HuH-7.5 (cell line): ENCODE measurements around the gene CD300LF.
A peak's percentile ranks its signal among the peaks of the same experiment; 100 is the strongest.

Source experiments
- DNase-seq: peaks from one replicate; pipeline ENCODE4 v3.0.0; 2011; ENCODE audit warnings: low spot score

The CD300LF gene

DNA sequence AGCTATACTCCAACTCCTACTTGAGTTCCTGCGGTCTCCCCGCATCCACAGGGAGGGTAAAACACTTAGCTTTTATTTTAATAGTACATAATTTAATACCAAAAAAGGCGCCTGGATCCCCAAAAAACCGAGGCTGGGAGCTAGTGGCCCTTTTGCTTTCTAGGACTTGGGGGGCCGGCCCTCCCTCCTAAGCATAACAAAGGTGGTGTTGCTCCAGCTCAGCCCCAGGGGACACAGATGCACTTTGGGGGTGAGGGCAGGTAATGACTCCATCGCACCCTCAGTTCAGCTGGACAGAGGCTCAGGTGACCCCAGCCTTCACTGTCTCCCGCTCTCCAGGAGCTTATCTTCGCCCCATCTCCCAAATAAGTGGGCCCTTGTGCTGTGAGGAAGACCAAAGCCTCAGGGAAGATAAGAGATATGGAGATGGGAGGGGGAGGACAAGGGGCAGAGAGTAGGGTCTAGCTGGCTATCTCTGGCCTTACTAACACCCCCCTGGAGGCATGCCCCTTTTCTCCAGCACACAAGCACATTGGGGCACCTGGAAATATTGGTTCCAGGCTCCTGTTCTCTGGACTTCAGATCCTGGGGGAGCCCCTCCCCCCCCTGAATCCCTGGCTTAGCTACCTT is 32.9 kb upstream of the CD300LF start:
- no peak for DNase-seq

DNA sequence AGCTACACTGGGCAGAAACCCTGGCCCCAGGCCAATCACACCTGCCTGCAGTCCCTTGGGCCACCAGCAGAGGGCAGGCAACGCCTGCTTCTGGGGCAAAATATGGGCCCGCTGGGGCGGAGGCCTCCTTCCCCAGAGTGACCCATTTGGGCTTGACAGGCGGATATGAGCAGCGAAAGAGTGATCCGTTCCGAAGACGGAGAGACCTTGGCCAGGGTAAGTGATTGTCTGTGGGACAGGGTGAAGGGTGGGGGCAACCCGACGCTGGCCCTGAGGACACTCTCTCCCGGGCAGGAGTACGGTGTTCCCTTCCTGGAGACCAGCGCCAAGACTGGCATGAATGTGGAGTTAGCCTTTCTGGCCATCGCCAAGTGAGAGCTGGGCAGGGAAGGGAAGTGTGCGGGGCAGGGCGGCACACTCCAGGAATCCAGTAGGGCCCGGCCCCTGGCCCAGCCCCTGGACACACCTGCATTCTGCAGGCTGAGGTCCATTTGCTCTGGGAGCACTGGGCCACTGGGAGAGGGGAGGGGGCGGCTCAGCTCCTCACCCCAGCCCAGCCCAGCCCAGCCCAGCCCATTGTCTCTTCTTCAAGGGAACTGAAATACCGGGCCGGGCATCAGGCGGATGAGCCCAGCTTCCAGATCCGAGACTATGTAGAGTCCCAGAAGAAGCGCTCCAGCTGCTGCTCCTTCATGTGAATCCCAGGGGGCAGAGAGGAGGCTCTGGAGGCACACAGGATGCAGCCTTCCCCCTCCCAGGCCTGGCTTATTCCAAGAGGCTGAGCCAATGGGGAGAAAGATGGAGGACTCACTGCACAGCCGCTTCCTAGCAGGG is 32.2 kb upstream of the CD300LF start:
- peak; percentile 81 for DNase-seq

DNA sequence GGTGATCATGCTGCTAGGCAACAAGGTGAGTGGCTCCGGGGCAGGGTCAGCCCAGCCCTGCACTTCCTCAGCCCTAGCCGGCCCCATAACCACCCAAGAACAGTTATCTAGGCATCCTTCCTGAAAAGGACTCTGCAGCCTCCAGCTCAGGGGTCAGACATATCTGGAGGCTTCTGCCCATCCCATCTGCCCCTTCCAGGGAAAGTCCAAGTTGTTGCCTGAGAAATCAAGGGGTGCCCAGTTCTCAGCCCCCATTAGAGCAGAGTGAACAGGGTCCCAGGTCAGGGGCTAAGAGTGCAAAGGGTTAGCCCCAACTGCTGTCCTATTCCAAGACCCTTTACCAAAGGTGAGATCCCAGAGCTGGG is 31.6 kb upstream of the CD300LF start:
- DNase-seq: no peak

DNA sequence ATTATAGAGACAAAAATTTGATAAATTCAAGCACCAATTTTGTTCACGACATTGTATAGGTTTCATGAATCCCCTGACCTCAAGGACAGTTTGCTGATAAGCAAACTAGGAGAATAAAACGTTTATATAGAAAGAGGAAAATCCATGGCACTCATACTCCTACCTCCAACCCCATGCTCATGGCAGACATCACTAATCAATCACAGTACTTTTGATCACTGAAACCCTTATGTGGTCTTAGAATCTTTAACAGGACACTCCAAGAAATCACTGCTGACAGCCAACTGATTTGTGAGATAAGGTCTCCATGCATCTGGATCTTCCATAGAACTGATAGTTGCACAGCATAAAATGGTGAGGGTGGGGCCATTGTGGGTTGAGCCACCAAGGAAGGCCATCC is 31.0 kb upstream of the CD300LF start:
- DNase-seq: no peak

DNA sequence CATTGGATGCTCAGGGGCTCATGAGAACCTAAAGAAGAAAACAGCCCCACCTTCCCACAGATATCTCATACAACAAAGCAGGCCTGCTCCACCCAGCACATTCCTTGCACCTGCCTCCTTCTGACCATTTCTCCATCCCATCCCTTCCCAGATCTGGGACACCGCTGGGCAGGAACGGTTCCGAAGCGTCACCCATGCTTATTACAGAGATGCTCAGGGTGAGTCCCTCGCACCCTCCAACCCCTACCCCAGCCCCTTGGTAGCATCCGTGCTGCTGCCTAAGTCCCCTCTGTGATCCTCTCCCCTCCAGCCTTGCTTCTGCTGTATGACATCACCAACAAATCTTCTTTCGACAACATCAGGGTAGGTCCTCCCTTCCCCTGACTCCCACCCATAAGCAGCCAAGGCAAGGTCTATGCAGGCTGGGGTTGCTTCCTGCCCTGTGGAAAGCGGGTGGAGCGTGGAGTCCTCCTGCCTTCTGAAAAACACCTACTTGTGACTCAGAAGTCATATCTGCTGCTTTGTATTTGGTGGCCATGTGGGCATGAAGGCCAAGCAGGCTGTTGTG is 30.3 kb upstream of the CD300LF start:
- no peak for DNase-seq

DNA sequence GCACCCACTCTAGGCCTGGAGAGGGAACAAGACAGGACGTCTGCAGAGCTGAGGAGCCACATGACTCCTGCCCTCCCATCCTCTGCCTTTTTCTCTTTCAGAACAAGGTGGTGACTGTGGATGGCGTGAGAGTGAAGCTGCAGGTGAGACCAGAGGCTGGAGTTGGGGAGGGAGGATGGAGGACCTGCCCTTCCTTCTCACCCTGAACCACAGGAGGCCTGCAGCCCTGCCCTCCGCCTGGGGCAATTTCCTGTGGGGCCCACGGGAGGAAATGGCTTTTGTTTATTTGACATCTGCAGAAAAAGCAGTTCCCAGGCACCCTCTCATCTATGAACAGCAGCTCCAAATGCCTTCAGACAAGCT is 29.4 kb upstream of the CD300LF start:
- no peak for DNase-seq

DNA sequence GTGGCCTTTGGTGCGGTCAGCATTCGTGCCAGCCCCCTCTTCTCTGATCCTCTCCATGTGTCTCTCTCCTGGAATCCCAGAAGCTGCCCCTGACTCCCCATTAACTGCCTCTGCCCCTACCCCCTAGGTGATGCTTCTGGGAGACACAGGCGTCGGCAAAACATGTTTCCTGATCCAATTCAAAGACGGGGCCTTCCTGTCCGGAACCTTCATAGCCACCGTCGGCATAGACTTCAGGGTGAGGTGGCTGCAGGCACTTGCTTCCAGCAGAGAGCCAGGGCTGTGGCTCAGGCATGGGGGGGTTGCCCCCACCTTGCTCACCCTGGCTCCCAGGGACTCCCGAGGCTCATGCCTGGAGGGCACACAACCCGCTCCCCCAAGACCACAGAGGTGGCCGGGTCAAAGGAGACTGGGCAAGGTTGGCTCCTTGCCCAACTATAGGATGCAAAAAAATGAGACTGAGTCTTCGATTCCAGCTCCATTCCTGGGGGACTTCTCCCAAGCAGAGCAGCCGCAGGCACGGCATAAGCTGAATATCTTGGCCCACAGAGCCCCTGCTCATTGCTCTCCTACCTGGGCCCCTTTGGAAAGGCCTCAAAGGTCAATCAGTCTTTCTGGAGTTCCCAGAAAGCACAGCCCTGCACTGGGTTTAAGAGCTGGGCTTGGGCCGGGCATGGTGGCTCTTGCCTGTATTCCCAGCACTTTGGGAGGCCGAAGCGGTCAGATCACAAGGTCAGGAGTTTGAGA is 28.1 kb upstream of the CD300LF start:
- no peak for DNase-seq

DNA sequence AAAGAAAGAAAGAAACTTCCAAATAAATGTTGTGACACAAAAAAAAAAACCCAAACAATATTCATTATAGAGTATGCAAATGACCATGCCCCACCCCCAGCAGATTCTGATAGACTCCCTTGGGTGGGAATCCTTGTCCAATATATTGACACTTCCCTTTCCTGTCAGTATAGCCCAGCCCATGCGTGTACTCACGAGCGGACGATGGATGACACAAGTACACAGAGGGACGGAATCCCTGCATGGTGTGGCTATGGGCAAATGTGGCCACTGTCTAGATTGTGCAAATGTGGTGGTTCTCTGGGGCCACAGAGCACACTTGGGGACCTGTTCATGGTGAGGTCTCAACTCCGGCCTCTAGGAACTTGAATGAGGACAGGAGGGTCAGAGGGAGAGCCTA is 27.4 kb upstream of the CD300LF start:
- DNase-seq: no peak

DNA sequence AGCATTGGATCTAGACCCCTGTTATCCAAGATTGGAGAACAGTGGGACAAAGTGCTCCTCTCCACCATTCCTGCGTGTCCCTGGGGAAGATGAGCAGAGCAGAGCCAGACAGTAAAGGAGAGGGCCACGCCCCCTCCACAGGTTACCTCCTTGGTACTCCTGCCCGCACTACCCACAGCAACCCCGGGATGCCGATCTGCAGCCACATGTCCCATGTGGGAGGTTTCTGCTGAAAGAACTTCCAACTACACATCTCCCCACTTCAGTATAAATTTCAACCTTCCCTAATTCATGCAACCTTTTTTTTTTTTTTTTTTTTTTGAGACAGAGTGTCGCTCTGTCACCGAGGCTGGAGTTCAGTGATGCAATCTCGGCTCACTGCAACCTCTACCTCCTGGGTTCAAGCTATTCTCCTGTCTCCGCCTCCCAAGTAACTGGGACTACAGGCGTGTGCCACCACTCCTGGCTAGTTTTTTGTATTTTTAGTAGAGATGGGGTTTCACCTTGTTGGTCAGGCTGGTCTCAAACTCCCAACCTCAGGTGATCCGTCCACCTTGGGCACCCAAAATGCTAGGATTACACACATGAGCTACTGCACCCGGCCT is 26.6 kb upstream of the CD300LF start:
- no peak for DNase-seq

DNA sequence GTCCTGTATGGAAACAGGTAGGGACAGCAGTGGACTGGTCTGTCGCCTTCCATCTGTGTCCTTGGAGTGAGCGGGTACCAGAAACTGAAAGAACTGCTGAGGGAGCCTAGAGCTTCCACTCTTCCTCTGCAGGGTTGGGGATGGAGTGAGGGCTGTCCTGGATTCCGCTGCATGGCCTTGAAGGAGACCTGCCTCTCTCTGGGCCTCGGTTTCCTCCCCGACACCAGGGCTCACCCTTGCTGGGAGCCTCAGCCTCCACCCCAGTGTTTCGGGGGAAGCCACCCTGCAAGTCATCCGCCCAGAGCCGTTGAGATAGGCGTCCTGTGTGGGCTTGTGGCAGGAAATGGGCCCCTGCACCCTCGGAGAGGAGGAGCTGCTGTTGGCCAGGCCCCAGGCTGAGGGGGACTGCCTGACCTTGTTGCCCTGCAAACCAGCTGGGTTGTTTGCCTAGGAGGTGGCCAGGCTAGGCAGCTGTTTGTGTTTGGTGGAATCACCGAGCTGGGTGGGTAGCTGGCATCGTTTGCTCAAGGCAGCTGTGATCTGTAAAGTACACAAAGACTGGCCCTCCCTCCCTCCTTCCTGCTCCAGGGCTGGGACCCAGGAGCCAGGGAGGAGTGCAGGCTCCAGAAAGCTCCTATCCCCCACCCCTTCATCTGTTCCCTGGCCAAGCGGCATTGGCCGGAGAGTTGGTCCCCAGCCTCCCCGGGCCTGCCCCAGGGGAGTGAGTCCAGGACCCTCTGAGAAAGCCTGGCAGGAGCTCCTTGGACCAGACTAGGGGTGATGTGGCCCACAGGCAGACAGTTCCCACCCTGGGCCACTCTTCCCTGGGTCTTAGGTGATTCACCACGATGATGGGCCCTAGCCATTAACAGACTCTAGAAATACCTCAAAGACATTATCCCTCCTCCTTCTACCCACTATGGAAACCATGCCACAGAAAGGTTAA is 25.6 kb upstream of the CD300LF start:
- peak; percentile 63 for DNase-seq

DNA sequence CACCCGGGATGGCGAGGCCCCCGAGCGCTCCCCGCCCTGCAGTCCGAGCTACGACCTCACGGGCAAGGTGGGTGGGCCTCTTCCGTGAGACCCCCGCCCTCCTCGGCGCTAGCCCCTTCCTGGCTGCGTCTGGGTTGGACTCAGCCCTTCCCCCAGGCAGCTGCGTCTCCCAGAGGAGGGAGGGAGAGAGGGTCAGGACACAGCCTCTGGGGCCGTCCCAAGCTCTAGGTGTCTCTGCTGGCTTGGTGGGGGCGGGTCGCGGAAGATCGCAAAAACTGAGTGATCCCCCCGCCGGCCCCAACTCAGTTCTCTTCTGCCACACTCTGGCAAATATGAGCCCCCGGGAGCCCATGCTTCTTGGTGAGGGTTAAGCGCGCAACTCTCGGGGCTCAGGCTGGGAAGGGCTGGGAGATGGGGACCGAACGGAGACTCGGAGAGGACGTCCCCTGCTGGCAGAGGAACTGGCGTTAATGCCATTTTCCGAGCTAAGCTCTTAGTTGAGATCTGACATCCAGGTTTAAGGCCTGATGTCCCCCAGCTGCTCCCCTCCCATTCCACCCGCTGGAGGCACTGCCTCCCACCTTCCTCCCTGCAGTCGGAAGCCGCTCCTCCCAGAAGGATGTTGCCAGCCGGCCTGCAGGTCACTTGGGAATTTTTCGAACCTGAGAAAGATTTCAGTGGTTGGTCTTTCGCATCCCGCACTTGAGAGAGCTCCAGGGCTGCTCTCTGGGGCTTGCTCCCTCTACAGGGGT is 24.8 kb upstream of the CD300LF start:
- peak; percentile 62 for DNase-seq

DNA sequence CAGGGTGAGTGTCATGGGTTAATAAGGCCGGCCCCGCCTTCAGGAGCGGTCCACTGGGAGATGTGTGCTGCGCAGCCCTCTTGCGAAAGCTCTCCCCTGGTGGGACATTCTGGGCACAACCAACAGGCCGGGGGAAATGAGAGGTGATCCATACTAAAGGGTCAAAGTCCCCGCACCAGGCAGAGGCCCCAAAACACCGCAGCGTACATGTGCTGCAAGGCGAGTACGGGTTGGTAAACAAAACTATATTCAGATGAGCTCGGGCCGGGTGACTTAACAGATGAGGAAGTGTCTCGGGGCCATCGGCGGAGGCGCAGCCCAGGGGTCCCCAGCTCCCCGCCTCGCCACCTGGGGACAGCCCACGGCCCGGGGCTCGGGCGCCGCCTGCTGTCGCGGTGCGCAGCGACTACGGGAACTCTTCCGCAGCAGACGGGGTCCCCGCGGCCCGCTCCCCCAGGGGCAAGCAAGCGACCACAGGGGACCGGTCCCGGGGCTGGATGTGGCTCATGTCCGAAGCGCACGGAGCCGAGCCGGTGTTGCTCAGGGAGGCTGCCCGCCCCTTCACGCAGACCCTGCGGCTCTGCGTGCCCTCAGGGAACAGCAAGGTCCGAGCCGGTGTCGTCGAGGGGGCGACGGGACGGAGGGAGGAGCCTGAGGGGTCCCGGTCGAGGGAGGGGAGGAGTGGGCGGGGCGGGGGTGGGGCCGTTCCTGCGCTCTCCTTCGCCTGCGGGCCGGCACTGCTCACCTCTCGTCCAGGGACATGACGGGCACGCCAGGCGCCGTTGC is 24.0 kb upstream of the CD300LF start, which contains the start of gene RAB37:
Gene RAB37 (plus strand): TSS at position 744 of the 786 bp plus-strand sequence. CDS start 17 bp downstream, at position 761.
- DNase-seq: peak; percentile 87

DNA sequence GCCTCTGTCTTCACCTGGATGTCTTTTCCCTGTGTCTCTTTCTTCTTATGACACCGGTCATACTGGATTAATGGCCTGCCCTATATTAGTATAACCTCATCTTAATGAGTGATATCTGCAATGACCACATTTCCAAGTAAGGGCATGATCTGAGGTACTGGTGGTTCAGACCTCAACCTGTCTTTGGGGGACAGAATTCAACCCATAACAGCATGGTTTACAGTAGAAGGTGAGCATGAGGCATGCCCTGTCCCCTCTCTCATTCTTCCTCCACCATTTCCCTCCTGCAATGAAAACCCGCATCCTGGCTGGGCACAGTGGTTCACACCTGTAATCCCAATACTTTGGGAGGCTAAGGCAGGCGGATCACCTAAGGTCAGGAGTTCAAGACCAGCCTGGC is 21.5 kb upstream of the CD300LF start:
- DNase-seq: no peak

DNA sequence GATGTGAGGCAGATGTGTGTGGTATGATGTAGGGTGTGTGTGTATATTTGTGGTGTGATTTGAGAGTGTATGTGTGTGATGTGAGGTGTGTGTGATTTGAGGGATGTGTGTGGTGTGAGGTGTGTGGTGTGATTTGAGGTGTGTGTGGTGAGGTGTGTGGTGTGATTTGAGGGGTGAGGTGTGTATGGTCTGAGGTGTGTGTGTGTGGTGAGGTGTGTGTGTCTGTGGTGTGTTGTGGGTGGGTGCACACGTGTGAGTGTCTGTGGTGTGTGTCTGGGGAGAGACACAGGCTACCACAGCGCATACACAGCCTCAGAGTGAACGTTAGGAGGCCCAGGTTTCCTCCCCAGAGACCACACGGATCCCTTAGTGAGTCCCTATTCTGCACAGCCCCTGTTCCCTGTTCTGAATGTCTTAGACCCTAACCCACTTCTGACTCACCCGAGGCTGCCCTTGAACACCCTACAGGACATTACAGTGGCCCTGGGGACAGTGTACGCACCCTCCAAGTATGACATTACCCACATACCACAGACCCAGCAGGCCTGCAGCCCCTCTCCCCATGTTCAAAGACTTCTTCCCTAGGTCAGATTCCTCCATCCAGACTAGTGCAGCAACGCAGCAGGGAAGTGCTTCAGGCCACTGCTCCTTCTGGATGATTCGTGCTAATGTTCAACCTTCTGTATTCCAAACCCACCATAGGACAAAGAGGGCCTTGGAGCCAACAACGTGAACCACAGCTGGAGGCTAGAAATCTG is 20.8 kb upstream of the CD300LF start:
- DNase-seq: no peak

DNA sequence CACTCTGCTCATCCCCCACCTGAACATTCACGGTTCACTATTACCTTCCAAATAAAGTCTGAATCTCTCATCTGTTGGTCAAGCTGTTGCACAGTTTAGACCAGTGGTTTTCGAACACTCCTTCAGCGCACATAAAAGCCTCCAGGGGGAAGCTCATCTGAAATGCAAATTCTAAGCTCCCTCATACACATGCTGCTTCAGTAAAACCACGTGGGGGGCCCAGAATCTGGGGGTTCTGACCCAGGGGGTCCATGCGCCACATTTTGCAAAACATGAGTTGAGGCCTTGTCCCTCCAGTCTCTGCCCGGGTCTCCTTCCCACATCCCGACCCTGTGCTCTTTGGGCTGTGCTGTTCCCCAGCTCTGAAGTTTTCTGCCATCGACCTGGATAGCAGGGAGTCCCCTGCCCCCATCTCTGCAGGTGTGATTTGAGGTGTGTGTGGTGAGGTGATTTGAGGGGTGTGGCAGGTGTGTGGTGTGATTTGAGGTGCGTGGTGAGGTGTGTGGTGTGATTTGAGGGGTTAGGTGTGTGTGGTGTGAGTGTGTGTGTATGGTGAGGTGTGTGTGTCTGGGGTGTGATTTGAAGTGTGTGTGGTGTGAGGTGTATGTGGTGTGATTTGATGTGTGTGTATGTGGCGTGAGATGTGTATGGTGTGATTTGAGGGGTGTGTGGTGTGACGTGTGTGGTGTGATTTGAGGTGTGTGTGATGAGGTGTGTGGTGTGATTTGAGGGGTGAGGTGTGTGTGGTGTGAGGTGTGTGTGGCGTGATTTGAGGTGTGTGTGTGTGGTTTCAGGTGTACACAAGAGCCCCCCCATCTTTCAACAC is 19.5 kb upstream of the CD300LF start:
- DNase-seq: no peak

DNA sequence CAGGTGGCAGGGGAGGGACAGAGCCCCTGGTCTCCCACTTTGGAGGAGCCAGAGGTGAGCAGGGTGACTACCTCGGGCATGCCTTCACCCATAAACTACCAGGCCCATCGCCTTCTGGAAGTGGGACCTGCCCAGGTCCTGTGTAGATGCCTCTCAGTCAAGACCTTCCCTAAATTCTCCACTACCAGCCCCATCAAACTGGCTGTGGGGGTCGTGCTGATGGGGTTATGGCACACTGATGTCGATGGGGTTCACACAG is 18.6 kb upstream of the CD300LF start:
- DNase-seq: no peak

DNA sequence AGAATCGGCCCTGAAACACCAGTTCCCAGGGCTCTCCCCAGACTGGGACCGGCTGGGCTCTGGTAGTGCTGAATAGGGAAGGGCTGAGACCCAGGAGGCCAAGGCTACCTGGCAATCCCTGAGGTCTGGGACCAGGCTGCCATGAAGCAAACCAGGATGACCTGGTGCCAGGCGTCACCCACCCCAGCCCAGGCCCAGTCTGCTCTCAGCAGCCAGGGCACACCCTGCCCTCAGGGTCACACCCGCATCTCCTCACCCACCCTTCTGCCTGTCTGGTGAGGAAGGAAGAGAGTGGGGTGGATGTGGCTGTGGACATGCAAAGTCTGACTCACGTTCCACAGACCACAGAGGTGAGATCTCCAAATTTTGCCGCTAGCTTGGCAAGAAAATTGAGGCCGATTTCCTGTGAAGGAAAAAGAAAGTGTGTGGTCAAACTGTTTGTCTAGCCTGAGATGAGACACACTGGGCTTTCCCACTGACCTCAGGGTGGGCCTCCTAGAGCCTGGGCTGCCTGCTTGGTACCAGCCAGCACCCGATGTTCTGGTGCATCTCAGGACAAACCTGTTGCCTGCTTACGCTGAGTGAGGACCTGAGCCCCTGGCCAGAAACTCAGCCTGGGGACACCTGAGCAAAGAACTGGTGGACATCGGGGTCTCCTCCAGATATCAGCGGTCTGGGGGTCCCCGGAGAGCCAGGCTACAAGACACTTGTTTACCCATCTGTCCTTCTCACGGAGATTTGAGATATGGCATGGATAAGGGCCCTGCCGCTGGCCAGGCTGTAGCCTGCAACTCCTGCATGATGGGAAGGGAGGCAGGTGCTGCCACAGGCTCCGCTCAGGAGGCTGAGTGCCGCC is 18.0 kb upstream of the CD300LF start:
- DNase-seq: no peak
